Measurements from ENCODE around the gene AMPH. TPM values are rescaled to one million over a fixed set of nuclear protein-coding genes. Genes with fewer than 3 reads are reported as not detected.

AMPH gene
- total RNA-seq, 4 donors from 2014 or later: 2.3 to 14.7 (median 7.2) TPM

DNA sequence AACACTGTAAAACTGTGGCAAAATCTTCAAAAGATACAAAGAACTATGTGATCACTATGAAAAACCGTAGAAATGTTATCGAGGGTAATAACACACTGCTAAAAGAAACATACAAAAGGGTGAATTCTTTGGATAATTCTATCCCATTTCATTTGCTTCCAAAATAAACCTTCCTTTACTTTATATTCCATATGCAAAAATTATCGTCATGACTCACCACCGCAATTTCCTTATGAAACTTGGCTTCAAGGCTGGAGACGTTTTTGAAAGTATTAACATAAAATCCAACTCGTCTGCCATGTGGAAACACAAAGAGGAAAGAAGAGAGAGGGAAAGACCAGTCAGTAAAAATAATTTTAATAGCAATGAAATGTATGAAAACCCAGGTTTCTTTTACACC lies 165.2 kb downstream of the AMPH start:
- ATAC-seq: no peak
- no peaks in the 10 kb centered on the region for H3K36me3 ChIP-seq
- no peak overlapping the region for H3K27ac ChIP-seq
- WGBS, 2 donors (ENCODE audit: low coverage in 1 of 2): 81 to 83% methylated on average over 5 to 6 of the region's 6 CpGs
- H3K4me1 ChIP-seq: peaks cover 0 to 3% (median 0%) of the 10 kb centered on the region in 3 donors
- no peaks in the 10 kb centered on the region for H3K27me3 ChIP-seq
- TF ChIP-seq, protein P1, sequence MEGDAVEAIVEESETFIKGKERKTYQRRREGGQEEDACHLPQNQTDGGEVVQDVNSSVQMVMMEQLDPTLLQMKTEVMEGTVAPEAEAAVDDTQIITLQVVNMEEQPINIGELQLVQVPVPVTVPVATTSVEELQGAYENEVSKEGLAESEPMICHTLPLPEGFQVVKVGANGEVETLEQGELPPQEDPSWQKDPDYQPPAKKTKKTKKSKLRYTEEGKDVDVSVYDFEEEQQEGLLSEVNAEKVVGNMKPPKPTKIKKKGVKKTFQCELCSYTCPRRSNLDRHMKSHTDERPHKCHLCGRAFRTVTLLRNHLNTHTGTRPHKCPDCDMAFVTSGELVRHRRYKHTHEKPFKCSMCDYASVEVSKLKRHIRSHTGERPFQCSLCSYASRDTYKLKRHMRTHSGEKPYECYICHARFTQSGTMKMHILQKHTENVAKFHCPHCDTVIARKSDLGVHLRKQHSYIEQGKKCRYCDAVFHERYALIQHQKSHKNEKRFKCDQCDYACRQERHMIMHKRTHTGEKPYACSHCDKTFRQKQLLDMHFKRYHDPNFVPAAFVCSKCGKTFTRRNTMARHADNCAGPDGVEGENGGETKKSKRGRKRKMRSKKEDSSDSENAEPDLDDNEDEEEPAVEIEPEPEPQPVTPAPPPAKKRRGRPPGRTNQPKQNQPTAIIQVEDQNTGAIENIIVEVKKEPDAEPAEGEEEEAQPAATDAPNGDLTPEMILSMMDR (IDR thresholded peaks at IDR 0.05): no peak
- TF ChIP-seq POLR2AphosphoS5 (IDR thresholded peaks at IDR 0.05) (no peak), POLR2A (IDR thresholded peaks at IDR 0.05) (no peak), EP300 (IDR thresholded peaks at IDR 0.05) (no peak)
- H3K9me3 ChIP-seq: peaks cover 0 to 2% (median 0%) of the 10 kb centered on the region in 3 donors
- no peak overlapping the region for H3K4me3 ChIP-seq

DNA sequence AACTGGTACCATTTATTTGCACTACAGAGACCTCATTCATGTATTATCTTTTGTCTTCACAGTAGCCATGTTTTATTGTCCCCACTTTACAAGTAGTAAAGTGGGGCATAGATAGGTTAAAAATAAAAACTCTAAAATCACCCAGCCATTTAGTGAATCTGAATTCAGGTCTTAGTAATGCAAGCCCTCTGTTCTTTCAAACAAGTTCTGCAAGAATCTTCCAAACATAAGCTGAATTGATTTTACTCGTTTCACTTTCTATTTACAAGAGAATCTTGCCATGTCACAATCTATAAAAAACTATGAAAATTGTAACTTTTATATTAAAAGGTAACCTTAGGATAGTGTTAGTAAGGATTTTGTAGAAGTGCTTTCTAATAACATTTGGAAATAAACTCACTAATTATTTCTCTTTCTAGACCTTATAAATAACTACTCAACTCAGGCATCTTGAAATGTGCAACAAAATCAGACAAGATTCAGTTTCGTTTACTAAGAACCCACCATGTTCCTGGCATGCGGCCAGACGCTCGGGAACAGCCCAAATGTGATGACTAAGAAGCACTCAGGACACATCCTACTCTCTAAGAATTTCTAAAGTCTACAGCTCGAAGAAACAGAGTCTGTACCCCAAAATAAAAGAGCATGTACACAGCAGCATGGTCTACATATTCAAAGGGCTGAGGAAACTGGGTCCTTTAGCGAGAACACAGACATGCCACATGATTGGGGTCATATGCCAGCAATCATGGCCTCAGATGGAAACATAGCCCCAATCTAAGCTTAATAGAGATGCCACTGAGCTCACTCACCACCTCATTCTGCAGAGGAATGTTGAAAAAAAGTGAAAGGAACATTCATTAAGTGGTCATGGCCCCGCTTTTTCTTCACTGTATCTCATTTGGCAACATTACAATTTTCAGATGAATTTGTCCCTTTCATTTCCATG lies 167.6 kb downstream of the AMPH start:
- H3K27ac ChIP-seq: no peak overlapping the region
- H3K36me3 ChIP-seq: no peaks in the 10 kb centered on the region
- H3K4me1 ChIP-seq: peaks cover 0 to 3% (median 0%) of the 10 kb centered on the region in 3 donors
- WGBS, 2 donors (ENCODE audit: low coverage in 1 of 2): 29 to 66% methylated on average over 6 to 7 of the region's 8 CpGs
- H3K27me3 ChIP-seq: no peaks in the 10 kb centered on the region
- no peak overlapping the region for H3K4me3 ChIP-seq
- TF ChIP-seq POLR2AphosphoS5 (IDR thresholded peaks at IDR 0.05) (no peak), EP300 (IDR thresholded peaks at IDR 0.05) (no peak)
- TF ChIP-seq, protein P1 (IDR thresholded peaks at IDR 0.05): no peak
- no peak for ATAC-seq
- H3K9me3 ChIP-seq: no peaks in the 10 kb centered on the region

DNA sequence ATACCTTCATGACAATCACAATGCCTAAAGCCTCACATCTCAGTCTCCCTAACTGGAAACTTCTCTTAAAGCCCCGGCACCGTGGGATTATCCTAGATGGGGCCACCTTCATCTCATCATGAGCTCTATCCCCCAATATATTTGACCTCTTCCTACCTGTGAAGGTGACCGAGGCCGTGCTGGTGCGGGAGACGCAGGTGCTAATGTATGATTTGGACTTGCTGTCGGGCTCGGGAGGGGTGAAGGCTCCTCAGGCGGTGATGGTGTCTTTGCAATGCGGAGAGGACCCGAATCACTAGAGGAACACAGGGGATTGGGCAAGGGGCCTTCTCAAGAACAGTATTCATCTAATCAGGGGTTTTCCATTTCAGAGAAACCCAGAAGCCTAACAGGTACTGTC lies 168.4 kb downstream of the AMPH start:
- H3K9me3 ChIP-seq: no peaks in the 10 kb centered on the region
- H3K27me3 ChIP-seq: no peaks in the 10 kb centered on the region
- no peaks in the 10 kb centered on the region for H3K36me3 ChIP-seq
- TF ChIP-seq EP300 (IDR thresholded peaks at IDR 0.05) (no peak), POLR2AphosphoS5 (IDR thresholded peaks at IDR 0.05) (no peak), POLR2A (IDR thresholded peaks at IDR 0.05) (no peak)
- TF ChIP-seq, protein P1 (IDR thresholded peaks at IDR 0.05): no peak
- no peak for ATAC-seq
- H3K4me3 ChIP-seq: no peak overlapping the region
- no peak overlapping the region for H3K27ac ChIP-seq
- WGBS, 2 donors (ENCODE audit: low coverage in 1 of 2): 93 to 100% methylated on average over 2 to 10 of the region's 11 CpGs
- peaks cover 0 to 3% (median 0%) of the 10 kb centered on the region in 3 donors for H3K4me1 ChIP-seq

DNA sequence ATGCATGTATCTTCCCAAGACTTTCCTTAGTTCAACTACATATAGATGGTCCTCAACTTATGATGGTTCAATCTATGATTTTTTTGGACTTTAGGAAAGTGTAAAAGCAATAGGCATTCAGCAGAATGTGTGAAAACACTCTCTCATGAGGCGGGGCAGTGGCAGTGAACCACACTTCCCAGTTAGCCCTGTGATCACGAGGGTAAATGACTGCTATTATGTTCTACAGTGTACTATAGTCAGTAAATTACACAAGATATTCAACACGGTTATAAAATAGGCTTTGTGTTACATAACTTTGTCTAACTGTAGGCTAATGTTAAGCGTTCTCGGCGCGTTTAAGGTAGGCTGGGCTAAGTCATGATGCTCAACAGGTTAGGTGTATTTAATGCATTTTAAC lies 169.3 kb downstream of the AMPH start:
- 79 to 94% methylated on average over 7 of the region's 7 CpGs for WGBS, 2 donors (ENCODE audit: low coverage in 1 of 2)
- H3K9me3 ChIP-seq: no peaks in the 10 kb centered on the region
- H3K27me3 ChIP-seq: no peaks in the 10 kb centered on the region
- H3K27ac ChIP-seq: no peak overlapping the region
- H3K36me3 ChIP-seq: no peaks in the 10 kb centered on the region
- no peak for ATAC-seq
- no peak overlapping the region for H3K4me3 ChIP-seq
- H3K4me1 ChIP-seq: peaks cover 0 to 3% (median 0%) of the 10 kb centered on the region in 3 donors
- no peak for TF ChIP-seq POLR2A (IDR thresholded peaks at IDR 0.05)
- TF ChIP-seq, protein P1 (IDR thresholded peaks at IDR 0.05): no peak

DNA sequence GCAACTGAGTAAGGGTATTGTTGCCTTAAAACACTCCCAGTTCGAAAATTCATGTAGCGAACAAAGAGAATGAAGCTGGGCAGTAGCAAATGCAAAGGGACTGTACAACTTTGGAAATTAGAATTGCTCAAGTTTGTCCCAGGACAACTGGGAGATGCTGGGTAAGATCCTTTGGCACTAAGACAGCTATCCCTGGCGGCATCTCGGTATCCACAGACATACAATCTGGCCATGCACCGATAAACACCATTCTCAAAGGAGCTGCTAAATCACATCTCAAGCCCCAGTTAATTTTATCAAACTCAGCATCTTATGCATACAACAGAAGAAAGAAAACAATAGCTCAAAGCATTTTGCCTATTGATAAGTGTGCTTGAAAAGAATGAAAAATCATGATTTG lies 177.3 kb downstream of the AMPH start:
- H3K27ac ChIP-seq: no peak overlapping the region
- WGBS, 2 donors (ENCODE audit: low coverage in 1 of 2): 93% methylated on average over 5 of the region's 5 CpGs

More for the DNA sequence above, 177.3 kb downstream of the AMPH start:
- Histone ChIP-seq H3K27me3 (no peaks in the 10 kb centered on the region), H3K4me1 (peaks cover 0 to 15% (median 3%) of the 10 kb centered on the region in 3 donors), H3K36me3 (no peaks in the 10 kb centered on the region), H3K4me3 (no peak overlapping the region), H3K9me3 (no peaks in the 10 kb centered on the region)
- TF ChIP-seq, protein P1 (IDR thresholded peaks at IDR 0.05): no peak
- TF ChIP-seq POLR2A (IDR thresholded peaks at IDR 0.05) (no peak), POLR2AphosphoS5 (IDR thresholded peaks at IDR 0.05) (no peak), EP300 (IDR thresholded peaks at IDR 0.05) (no peak)
- ATAC-seq: no peak

Data from gastroesophageal sphincter (tissue), 4 donors.